Activated T-helper 17 cell treated with anti-CD3 and anti-CD28 coated beads, Interleukin-2, amount 50 U/mL, for 72 hours (primary cell): ENCODE results near the gene PPM1G. TPM values are rescaled to one million over a fixed set of nuclear protein-coding genes. Genes with fewer than 3 reads are reported as not detected.

Source experiments
- ATAC-seq: fragments of 150-1000 bp; cut with Tn5 transposase; replicated peaks from 2 replicates; pipeline ENCODE4 v1.10.0; 2021; ENCODE audit warnings: mild to moderate bottlenecking, moderate library complexity
- H3K27ac Mint-ChIP-seq: one replicate; pipeline ENCODE4 v1.8.0; 2022; ENCODE audit warnings: mixed read lengths
- H3K27me3 Mint-ChIP-seq: one replicate; pipeline ENCODE4 v1.8.0; 2022; ENCODE audit warnings: mixed read lengths
- H3K36me3 Mint-ChIP-seq: one replicate; pipeline ENCODE4 v1.8.0; 2022; ENCODE audit warnings: low read depth, mild to moderate bottlenecking, mixed read lengths
- H3K4me1 Mint-ChIP-seq: one replicate; pipeline ENCODE4 v1.8.0; 2022; ENCODE audit warnings: mixed read lengths
- H3K4me3 Mint-ChIP-seq: one replicate; pipeline ENCODE4 v1.8.0; 2022; ENCODE audit warnings: mild to moderate bottlenecking, mixed read lengths
- H3K9me3 Mint-ChIP-seq: one replicate; pipeline ENCODE4 v1.8.0; 2022; ENCODE audit warnings: mixed read lengths
- total RNA-seq, 2 donors: library from RNA; stranded (reverse); gene quantifications; one replicate each; pipeline ENCODE4 v1.2.3, GENCODE V29; 2022

PPM1G gene
- total RNA-seq, 2 donors from 2014 or later, result 67.0 to 158 TPM

- Mint-ChIP-seq H3K27ac (peak overlapping the region; percentile 8), H3K9me3 (no peaks in the 10 kb centered on the region), H3K27me3 (no peaks in the 10 kb centered on the region), H3K4me3 (peak overlapping the region; percentile 25), H3K36me3 (peaks cover 36% of the 10 kb centered on the region), H3K4me1 (peaks cover 18% of the 10 kb centered on the region)
- ATAC-seq, result peak; percentile 16
These were observed 57.4 kb downstream of the PPM1G start for GRCh38 chr2:27351802-27352598.

- H3K4me1 Mint-ChIP-seq, result peaks cover 18% of the 10 kb centered on the region
- no peaks in the 10 kb centered on the region for H3K9me3 Mint-ChIP-seq
- H3K4me3 Mint-ChIP-seq, result no peak overlapping the region
- peaks cover 32% of the 10 kb centered on the region for H3K36me3 Mint-ChIP-seq
- H3K27ac Mint-ChIP-seq, result peak overlapping the region; percentile 39
- no peak for ATAC-seq
- H3K27me3 Mint-ChIP-seq, result no peaks in the 10 kb centered on the region
These were observed 59.2 kb downstream of the PPM1G start for GRCh38 chr2:27350106-27350693.

- no peaks in the 10 kb centered on the region for H3K27me3 Mint-ChIP-seq
- H3K36me3 Mint-ChIP-seq, result peaks cover 49% of the 10 kb centered on the region
- no peaks in the 10 kb centered on the region for H3K9me3 Mint-ChIP-seq
- ATAC-seq, result no peak
- H3K4me1 Mint-ChIP-seq, result peaks cover 17% of the 10 kb centered on the region
- H3K27ac Mint-ChIP-seq, result no peak overlapping the region
- no peak overlapping the region for H3K4me3 Mint-ChIP-seq
These were observed 61.8 kb downstream of the PPM1G start for GRCh38 chr2:27347641-27348040.

- Mint-ChIP-seq H3K27me3 (no peaks in the 10 kb centered on the region), H3K4me3 (no peak overlapping the region), H3K4me1 (no peaks in the 10 kb centered on the region), H3K27ac (peak overlapping the region; percentile 22), H3K36me3 (peaks cover 89% of the 10 kb centered on the region), H3K9me3 (no peaks in the 10 kb centered on the region)
- ATAC-seq, result no peak
These were observed 73.2 kb downstream of the PPM1G start for GRCh38 chr2:27336173-27336572.

GRCh38 chr2:27335311-27335710, 74.1 kb downstream of the PPM1G start:
- Mint-ChIP-seq H3K36me3 (peaks cover 89% of the 10 kb centered on the region), H3K27ac (no peak overlapping the region)

More at GRCh38 chr2:27335311-27335710, 74.1 kb downstream of the PPM1G start:
- H3K27me3 Mint-ChIP-seq, result no peaks in the 10 kb centered on the region
- ATAC-seq, result no peak
- H3K4me3 Mint-ChIP-seq, result no peak overlapping the region
- H3K9me3 Mint-ChIP-seq, result no peaks in the 10 kb centered on the region
- H3K4me1 Mint-ChIP-seq, result no peaks in the 10 kb centered on the region

Other genes starting within 250 kb of the PPM1G start
- gene ATRAID, start 197.6 kb downstream of the PPM1G start, total RNA-seq, result 10 to 100 TPM; 45.9 to 59.2 TPM
- 10 to 100 TPM; 33.8 to 72.0 TPM for gene SLC5A6, start 197.3 kb downstream of the PPM1G start, total RNA-seq
- 100 to 1,000 TPM in 1 of 2 donors, 10 to 100 TPM in 1; 54.0 to 106 TPM for gene CAD, start 192.2 kb downstream of the PPM1G start, total RNA-seq
- under 1 TPM in 1 of 2 donors, not detected in 1; 0.50 TPM for gene SLC30A3, start 146.5 kb downstream of the PPM1G start, total RNA-seq
- not detected for gene DNAJC5G, start 134.2 kb downstream of the PPM1G start, total RNA-seq
- under 1 TPM in 1 of 2 donors, not detected in 1; 0.13 TPM for gene TRIM54, start 127.2 kb downstream of the PPM1G start, total RNA-seq
- 1 to 10 TPM; 1.7 to 2.4 TPM for gene UCN, start 101.1 kb downstream of the PPM1G start, total RNA-seq
- gene MPV17, start 86.5 kb downstream of the PPM1G start, total RNA-seq, result 10 to 100 TPM; 77.2 to 89.2 TPM
- 10 to 100 TPM; 67.2 to 85.8 TPM for gene GTF3C2, start 52.8 kb downstream of the PPM1G start, total RNA-seq
- 10 to 100 TPM; 34.7 to 42.9 TPM for gene EIF2B4, start 39.3 kb downstream of the PPM1G start, total RNA-seq
- gene SNX17, start 39.0 kb downstream of the PPM1G start, total RNA-seq, result 10 to 100 TPM; 59.0 to 90.4 TPM
- 10 to 100 TPM; 10.8 to 16.2 TPM for gene ZNF513, start 28.9 kb downstream of the PPM1G start, total RNA-seq
- 10 to 100 TPM; 65.2 to 76.1 TPM for gene NRBP1, start 19.0 kb upstream of the PPM1G start, total RNA-seq
- gene KRTCAP3, start 32.8 kb upstream of the PPM1G start, total RNA-seq, result 1 to 10 TPM; 2.6 to 5.0 TPM
- 10 to 100 TPM; 10.5 to 18.6 TPM for gene IFT172, start 80.2 kb upstream of the PPM1G start, total RNA-seq
- gene FNDC4, start 85.6 kb upstream of the PPM1G start, total RNA-seq, result under 1 TPM in 1 of 2 donors, not detected in 1; 0.21 TPM
- not detected for gene GCKR, start 87.2 kb upstream of the PPM1G start, total RNA-seq
- gene ZNF512, start 173.5 kb upstream of the PPM1G start, total RNA-seq, result 10 to 100 TPM; 27.2 to 39.5 TPM
- gene CCDC121, start 219.4 kb upstream of the PPM1G start, total RNA-seq, result under 1 TPM; 0.26 to 0.45 TPM
- gene GPN1, start 219.5 kb upstream of the PPM1G start, total RNA-seq, result 10 to 100 TPM; 38.5 to 55.4 TPM